GM23338 (cell line): ENCODE data around the gene CCL8. TPM values are rescaled to one million over a fixed set of nuclear protein-coding genes. Genes with fewer than 3 reads are reported as not detected.

Experiments used
- ATAC-seq: fragments of 200-7000 bp; cut with Tn5 transposase; 3 replicates; pipeline ENCODE4 v1.9.1; 2020
- DNase-seq: peaks from one replicate; pipeline ENCODE4 v3.0.0-alpha.2; 2015; ENCODE audit warnings: low spot score
- H2AFZ ChIP-seq: fragments of 200-600 bp; sonication (generic); 2 replicates; pipeline ENCODE4 v1.8.0; 2016; ENCODE audit warnings: antibody characterized with exemption, mild to moderate bottlenecking, moderate library complexity
- H3F3A ChIP-seq: fragments of 200-600 bp; sonication (generic); replicated peaks from 2 replicates; pipeline ENCODE4 v1.8.0; 2017; ENCODE audit warnings: antibody characterized with exemption, mixed run types, low read depth
- H3K27ac ChIP-seq: fragments of 200-600 bp; sonication (generic); 2 replicates; pipeline ENCODE4 v1.6.1; 2016; ENCODE audit warnings: low read depth
- H3K27me3 ChIP-seq: fragments of 200-600 bp; sonication (generic); 2 replicates; pipeline ENCODE4 v1.8.0; 2016; ENCODE audit warnings: mild to moderate bottlenecking, mixed run types, moderate library complexity; ENCODE audit not compliant: insufficient read depth
- H3K36me3 ChIP-seq: fragments of 200-600 bp; sonication (generic); 2 replicates; pipeline ENCODE4 v1.8.0; 2016; ENCODE audit warnings: mild to moderate bottlenecking; ENCODE audit not compliant: insufficient read depth
- H3K4me1 ChIP-seq: fragments of 200-600 bp; sonication (generic); 2 replicates; pipeline ENCODE4 v1.8.0; 2016; ENCODE audit warnings: mild to moderate bottlenecking, moderate library complexity; ENCODE audit not compliant: insufficient read depth
- H3K4me2 ChIP-seq: fragments of 200-600 bp; sonication (generic); 2 replicates; pipeline ENCODE4 v1.7.1; 2017; ENCODE audit warnings: mixed run types
- H3K4me3 ChIP-seq: fragments of 200-600 bp; sonication (generic); 2 replicates; pipeline ENCODE4 v1.6.1; 2016; ENCODE audit warnings: mixed run types
- H3K79me2 ChIP-seq: fragments of 200-600 bp; sonication (generic); replicated peaks from 2 replicates; pipeline ENCODE4 v1.8.0; 2017; ENCODE audit warnings: mild to moderate bottlenecking; ENCODE audit not compliant: insufficient read depth
- H3K9me2 ChIP-seq: fragments of 200-600 bp; sonication (generic); 2 replicates; pipeline ENCODE4 v1.8.0; 2017; ENCODE audit not compliant: insufficient read depth
- H4K20me1 ChIP-seq: fragments of 200-600 bp; sonication (generic); replicated peaks from 2 replicates; pipeline ENCODE4 v1.8.0; 2017; ENCODE audit warnings: mild to moderate bottlenecking; ENCODE audit not compliant: insufficient read depth
- H3K27ac Mint-ChIP-seq: 2 replicates; pipeline ENCODE4 v1.8.0; 2020; ENCODE audit warnings: inconsistent platforms, mild to moderate bottlenecking, moderate library complexity, mixed read lengths
- H3K27me3 Mint-ChIP-seq: 3 replicates; pipeline ENCODE4 v1.8.0; 2022; ENCODE audit warnings: low read depth, mild to moderate bottlenecking, moderate library complexity, mixed read lengths, inconsistent platforms; ENCODE audit not compliant: insufficient read depth, poor library complexity
- H3K36me3 Mint-ChIP-seq: 3 replicates; pipeline ENCODE4 v1.8.0; 2021; ENCODE audit warnings: low read depth, mild to moderate bottlenecking, inconsistent platforms, moderate library complexity, mixed read lengths
- H3K4me1 Mint-ChIP-seq: 3 replicates; pipeline ENCODE4 v1.8.0; 2020; ENCODE audit warnings: mild to moderate bottlenecking, inconsistent platforms, mixed read lengths
- H3K4me3 Mint-ChIP-seq: 3 replicates; pipeline ENCODE4 v1.8.0; 2021; ENCODE audit warnings: moderate library complexity, mild to moderate bottlenecking, inconsistent platforms, mixed read lengths
- H3K9me3 Mint-ChIP-seq: 3 replicates; pipeline ENCODE4 v1.8.0; 2020; ENCODE audit warnings: moderate library complexity, mild to moderate bottlenecking, inconsistent platforms, mixed read lengths
- CREB1 ChIP-seq: fragments of 250-450 bp; sonication (Bioruptor Pico); IDR thresholded peaks from 2 replicates; pipeline ENCODE4 v1.5.0; 2020; ENCODE audit warnings: low read depth, mild to moderate bottlenecking, moderate library complexity
- EZH2 ChIP-seq: fragments of 200-600 bp; sonication (generic); IDR thresholded peaks from one replicate; pipeline ENCODE4 v1.8.0; 2017; ENCODE audit warnings: antibody characterized with exemption, mild to moderate bottlenecking, low read depth; ENCODE audit not compliant: unreplicated experiment
- EZH2phosphoT487 ChIP-seq: fragments of 200-600 bp; sonication (generic); IDR thresholded peaks from one replicate; pipeline ENCODE4 v1.8.1; 2018; ENCODE audit warnings: antibody characterized with exemption; ENCODE audit not compliant: unreplicated experiment
- STAT1 ChIP-seq: IDR thresholded peaks from one replicate; pipeline ENCODE4 v1.6.1; 2016; ENCODE audit warnings: antibody characterized with exemption; ENCODE audit not compliant: unreplicated experiment
- ZNF331 ChIP-seq: fragments of 250-450 bp; sonication (Bioruptor Pico); IDR thresholded peaks from 2 replicates; pipeline ENCODE4 v1.5.0; 2020; ENCODE audit warnings: low read depth, mild to moderate bottlenecking, moderate library complexity
- polyA plus RNA-seq: library from polyadenylated mRNA; unstranded; fragments of >200 nt; fragmentation: Nextera tagmentation; extraction: Ambion mirVana; gene quantifications from 2 replicates; pipeline ENCODE4 v1.2.1, GENCODE V29; 2016
- total RNA-seq: library from RNA; depleted of rRNA; stranded (reverse); fragments of >200 nt; shearing (Covaris generic); gene quantifications from 2 replicates; pipeline ENCODE4 v1.2.3, GENCODE V29; 2014
- TF ChIP-seq, protein P1 (sequence below): IDR thresholded peaks from 2 replicates; pipeline ENCODE4 v1.6.1; 2016; ENCODE audit warnings: antibody characterized with exemption
- TF ChIP-seq, protein P2 (sequence below): IDR thresholded peaks from one replicate; pipeline ENCODE4 v1.6.1; 2018; ENCODE audit warnings: antibody characterized with exemption; ENCODE audit not compliant: unreplicated experiment
- TF ChIP-seq, protein P3 (sequence below), 2 experiments: fragments of 200-600 bp in 1 of 2; sonication (generic) in 1 of 2; conservative IDR thresholded peaks; 2 replicates each; pipeline versions ENCODE4 v1.5.1 to v1.6.1; 2016 to 2017; ENCODE audit warnings: antibody characterized with exemption in 2 of 2, low read depth in 2 of 2, mild to moderate bottlenecking in 2 of 2, moderate library complexity in 1 of 2
- TF ChIP-seq, protein P4 (sequence below): fragments of 250-450 bp; sonication (Bioruptor Pico); IDR thresholded peaks from 2 replicates; pipeline ENCODE4 v1.5.0; 2020; ENCODE audit warnings: mild to moderate bottlenecking, moderate library complexity

Gene CCL8
- total and polyA plus RNA-seq, 2 experiments from 2014 or later: not detected

DNA sequence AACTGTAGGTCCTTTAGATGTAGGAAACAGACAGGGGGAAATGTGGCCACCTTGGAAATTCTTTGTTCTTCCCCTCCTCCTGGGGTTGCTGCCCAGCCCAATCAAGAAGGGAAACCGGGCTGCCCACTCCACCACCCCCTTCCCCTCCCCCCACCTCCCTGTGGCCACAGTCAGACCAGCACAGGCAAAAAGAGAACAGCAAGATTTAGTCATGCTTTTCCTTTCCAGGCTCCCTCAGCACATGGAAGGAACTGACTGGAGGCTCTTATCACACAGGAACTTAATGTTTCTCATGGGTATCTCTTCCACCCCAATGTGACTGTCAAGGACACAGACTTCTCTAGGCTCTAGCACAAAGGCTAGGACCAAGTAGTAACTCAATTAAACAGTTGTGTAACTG lies 46.8 kb downstream of the CCL8 start:
- Mint-ChIP-seq H3K4me1 (peaks cover 9% of the 10 kb centered on the region; the same call in 2 of the 3 replicates), H3K27me3 (peaks cover 10% of the 10 kb centered on the region)
- H3K27me3 ChIP-seq: no peaks in the 10 kb centered on the region

More for the DNA sequence above, 46.8 kb downstream of the CCL8 start:
- Mint-ChIP-seq H3K9me3 (no peaks in the 10 kb centered on the region), H3K4me3 (no peak overlapping the region), H3K36me3 (no peaks in the 10 kb centered on the region), H3K27ac (no peak overlapping the region)
- no peak for ATAC-seq
- H3K27ac ChIP-seq: no peak overlapping the region
- no peaks in the 10 kb centered on the region for H3F3A ChIP-seq
- H3K4me2 ChIP-seq: no peak overlapping the region
- no peaks in the 10 kb centered on the region for H4K20me1 ChIP-seq
- no peak overlapping the region for H3K4me3 ChIP-seq
- TF ChIP-seq, protein P1, sequence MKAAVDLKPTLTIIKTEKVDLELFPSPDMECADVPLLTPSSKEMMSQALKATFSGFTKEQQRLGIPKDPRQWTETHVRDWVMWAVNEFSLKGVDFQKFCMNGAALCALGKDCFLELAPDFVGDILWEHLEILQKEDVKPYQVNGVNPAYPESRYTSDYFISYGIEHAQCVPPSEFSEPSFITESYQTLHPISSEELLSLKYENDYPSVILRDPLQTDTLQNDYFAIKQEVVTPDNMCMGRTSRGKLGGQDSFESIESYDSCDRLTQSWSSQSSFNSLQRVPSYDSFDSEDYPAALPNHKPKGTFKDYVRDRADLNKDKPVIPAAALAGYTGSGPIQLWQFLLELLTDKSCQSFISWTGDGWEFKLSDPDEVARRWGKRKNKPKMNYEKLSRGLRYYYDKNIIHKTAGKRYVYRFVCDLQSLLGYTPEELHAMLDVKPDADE: no peak
- TF ChIP-seq EZH2phosphoT487: no peak
- TF ChIP-seq STAT1: no peak
- TF ChIP-seq, protein P2, sequence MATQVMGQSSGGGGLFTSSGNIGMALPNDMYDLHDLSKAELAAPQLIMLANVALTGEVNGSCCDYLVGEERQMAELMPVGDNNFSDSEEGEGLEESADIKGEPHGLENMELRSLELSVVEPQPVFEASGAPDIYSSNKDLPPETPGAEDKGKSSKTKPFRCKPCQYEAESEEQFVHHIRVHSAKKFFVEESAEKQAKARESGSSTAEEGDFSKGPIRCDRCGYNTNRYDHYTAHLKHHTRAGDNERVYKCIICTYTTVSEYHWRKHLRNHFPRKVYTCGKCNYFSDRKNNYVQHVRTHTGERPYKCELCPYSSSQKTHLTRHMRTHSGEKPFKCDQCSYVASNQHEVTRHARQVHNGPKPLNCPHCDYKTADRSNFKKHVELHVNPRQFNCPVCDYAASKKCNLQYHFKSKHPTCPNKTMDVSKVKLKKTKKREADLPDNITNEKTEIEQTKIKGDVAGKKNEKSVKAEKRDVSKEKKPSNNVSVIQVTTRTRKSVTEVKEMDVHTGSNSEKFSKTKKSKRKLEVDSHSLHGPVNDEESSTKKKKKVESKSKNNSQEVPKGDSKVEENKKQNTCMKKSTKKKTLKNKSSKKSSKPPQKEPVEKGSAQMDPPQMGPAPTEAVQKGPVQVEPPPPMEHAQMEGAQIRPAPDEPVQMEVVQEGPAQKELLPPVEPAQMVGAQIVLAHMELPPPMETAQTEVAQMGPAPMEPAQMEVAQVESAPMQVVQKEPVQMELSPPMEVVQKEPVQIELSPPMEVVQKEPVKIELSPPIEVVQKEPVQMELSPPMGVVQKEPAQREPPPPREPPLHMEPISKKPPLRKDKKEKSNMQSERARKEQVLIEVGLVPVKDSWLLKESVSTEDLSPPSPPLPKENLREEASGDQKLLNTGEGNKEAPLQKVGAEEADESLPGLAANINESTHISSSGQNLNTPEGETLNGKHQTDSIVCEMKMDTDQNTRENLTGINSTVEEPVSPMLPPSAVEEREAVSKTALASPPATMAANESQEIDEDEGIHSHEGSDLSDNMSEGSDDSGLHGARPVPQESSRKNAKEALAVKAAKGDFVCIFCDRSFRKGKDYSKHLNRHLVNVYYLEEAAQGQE: no peak
- TF ChIP-seq, protein P3, sequence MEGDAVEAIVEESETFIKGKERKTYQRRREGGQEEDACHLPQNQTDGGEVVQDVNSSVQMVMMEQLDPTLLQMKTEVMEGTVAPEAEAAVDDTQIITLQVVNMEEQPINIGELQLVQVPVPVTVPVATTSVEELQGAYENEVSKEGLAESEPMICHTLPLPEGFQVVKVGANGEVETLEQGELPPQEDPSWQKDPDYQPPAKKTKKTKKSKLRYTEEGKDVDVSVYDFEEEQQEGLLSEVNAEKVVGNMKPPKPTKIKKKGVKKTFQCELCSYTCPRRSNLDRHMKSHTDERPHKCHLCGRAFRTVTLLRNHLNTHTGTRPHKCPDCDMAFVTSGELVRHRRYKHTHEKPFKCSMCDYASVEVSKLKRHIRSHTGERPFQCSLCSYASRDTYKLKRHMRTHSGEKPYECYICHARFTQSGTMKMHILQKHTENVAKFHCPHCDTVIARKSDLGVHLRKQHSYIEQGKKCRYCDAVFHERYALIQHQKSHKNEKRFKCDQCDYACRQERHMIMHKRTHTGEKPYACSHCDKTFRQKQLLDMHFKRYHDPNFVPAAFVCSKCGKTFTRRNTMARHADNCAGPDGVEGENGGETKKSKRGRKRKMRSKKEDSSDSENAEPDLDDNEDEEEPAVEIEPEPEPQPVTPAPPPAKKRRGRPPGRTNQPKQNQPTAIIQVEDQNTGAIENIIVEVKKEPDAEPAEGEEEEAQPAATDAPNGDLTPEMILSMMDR (conservative IDR thresholded peaks at IDR 0.05; ENCODE audit: low read depth in 2 of 2): no peak
- TF ChIP-seq EZH2: no peak
- TF ChIP-seq CREB1: no peak
- TF ChIP-seq, protein P4, sequence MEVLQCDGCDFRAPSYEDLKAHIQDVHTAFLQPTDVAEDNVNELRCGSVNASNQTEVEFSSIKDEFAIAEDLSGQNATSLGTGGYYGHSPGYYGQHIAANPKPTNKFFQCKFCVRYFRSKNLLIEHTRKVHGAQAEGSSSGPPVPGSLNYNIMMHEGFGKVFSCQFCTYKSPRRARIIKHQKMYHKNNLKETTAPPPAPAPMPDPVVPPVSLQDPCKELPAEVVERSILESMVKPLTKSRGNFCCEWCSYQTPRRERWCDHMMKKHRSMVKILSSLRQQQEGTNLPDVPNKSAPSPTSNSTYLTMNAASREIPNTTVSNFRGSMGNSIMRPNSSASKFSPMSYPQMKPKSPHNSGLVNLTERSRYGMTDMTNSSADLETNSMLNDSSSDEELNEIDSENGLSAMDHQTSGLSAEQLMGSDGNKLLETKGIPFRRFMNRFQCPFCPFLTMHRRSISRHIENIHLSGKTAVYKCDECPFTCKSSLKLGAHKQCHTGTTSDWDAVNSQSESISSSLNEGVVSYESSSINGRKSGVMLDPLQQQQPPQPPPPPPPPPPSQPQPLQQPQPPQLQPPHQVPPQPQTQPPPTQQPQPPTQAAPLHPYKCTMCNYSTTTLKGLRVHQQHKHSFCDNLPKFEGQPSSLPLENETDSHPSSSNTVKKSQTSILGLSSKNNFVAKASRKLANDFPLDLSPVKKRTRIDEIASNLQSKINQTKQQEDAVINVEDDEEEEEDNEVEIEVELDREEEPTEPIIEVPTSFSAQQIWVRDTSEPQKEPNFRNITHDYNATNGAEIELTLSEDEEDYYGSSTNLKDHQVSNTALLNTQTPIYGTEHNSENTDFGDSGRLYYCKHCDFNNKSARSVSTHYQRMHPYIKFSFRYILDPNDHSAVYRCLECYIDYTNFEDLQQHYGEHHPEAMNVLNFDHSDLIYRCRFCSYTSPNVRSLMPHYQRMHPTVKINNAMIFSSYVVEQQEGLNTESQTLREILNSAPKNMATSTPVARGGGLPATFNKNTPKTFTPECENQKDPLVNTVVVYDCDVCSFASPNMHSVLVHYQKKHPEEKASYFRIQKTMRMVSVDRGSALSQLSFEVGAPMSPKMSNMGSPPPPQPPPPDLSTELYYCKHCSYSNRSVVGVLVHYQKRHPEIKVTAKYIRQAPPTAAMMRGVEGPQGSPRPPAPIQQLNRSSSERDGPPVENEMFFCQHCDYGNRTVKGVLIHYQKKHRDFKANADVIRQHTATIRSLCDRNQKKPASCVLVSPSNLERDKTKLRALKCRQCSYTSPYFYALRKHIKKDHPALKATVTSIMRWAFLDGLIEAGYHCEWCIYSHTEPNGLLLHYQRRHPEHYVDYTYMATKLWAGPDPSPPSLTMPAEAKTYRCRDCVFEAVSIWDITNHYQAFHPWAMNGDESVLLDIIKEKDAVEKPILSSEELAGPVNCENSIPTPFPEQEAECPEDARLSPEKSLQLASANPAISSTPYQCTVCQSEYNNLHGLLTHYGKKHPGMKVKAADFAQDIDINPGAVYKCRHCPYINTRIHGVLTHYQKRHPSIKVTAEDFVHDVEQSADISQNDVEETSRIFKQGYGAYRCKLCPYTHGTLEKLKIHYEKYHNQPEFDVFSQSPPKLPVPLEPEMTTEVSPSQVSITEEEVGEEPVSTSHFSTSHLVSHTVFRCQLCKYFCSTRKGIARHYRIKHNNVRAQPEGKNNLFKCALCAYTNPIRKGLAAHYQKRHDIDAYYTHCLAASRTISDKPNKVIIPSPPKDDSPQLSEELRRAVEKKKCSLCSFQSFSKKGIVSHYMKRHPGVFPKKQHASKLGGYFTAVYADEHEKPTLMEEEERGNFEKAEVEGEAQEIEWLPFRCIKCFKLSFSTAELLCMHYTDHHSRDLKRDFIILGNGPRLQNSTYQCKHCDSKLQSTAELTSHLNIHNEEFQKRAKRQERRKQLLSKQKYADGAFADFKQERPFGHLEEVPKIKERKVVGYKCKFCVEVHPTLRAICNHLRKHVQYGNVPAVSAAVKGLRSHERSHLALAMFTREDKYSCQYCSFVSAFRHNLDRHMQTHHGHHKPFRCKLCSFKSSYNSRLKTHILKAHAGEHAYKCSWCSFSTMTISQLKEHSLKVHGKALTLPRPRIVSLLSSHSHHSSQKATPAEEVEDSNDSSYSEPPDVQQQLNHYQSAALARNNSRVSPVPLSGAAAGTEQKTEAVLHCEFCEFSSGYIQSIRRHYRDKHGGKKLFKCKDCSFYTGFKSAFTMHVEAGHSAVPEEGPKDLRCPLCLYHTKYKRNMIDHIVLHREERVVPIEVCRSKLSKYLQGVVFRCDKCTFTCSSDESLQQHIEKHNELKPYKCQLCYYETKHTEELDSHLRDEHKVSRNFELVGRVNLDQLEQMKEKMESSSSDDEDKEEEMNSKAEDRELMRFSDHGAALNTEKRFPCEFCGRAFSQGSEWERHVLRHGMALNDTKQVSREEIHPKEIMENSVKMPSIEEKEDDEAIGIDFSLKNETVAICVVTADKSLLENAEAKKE: no peak
- no peak for TF ChIP-seq ZNF331 (CRISPR knock-in tag)
- H2AFZ ChIP-seq: no peak overlapping the region
- no peaks in the 10 kb centered on the region for H3K36me3 ChIP-seq
- DNase-seq: no peak
- 0 out of 2 replicates have a peak, but pooled peaks cover 6% of the 10 kb centered on the region for H3K9me2 ChIP-seq
- no peaks in the 10 kb centered on the region for H3K79me2 ChIP-seq
- H3K4me1 ChIP-seq: no peaks in the 10 kb centered on the region
